ENCODE data around the gene ROBO1.

- TF ChIP-seq TARDBP (IDR thresholded peaks at IDR 0.05) (no peak), ELF4 (IDR thresholded peaks at IDR 0.05) (no peak), FOXA1 (IDR thresholded peaks at IDR 0.05) (no peak), SP1 (IDR thresholded peaks at IDR 0.05) (no peak), HDGF (IDR thresholded peaks at IDR 0.05; ENCODE audit: borderline replicate concordance) (no peak), BHLHE40 (IDR thresholded peaks at IDR 0.05; ENCODE audit: borderline replicate concordance) (no peak), NFRKB (IDR thresholded peaks at IDR 0.05) (no peak), FOXK2 (IDR thresholded peaks at IDR 0.05) (no peak), LEF1 (IDR thresholded peaks at IDR 0.05; ENCODE audit: borderline replicate concordance) (no peak), L3MBTL2 (conservative IDR thresholded peaks at IDR 0.05) (no peak), FOXM1 (IDR thresholded peaks at IDR 0.05; ENCODE audit: borderline replicate concordance) (no peak)
- TF ChIP-seq, protein P1, sequence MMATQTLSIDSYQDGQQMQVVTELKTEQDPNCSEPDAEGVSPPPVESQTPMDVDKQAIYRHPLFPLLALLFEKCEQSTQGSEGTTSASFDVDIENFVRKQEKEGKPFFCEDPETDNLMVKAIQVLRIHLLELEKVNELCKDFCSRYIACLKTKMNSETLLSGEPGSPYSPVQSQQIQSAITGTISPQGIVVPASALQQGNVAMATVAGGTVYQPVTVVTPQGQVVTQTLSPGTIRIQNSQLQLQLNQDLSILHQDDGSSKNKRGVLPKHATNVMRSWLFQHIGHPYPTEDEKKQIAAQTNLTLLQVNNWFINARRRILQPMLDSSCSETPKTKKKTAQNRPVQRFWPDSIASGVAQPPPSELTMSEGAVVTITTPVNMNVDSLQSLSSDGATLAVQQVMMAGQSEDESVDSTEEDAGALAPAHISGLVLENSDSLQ (IDR thresholded peaks at IDR 0.05), result no peak
Observed at GRCh38 chr3:79047581-79047980, 720.2 kb downstream of the ROBO1 start.
